HL-60 (cell line): ENCODE results near the gene FNIP2.
"Not testable (repeated sequence)": the region's sequence is repeated elsewhere in the genome, so short reads cannot be mapped to it uniquely, and the experiment has no call there.

ENCODE experiments used
- DNase-seq, 2 experiments: peaks; one replicate each; pipeline ENCODE4 v3.0.0-alpha.2; 2010 to 2020; ENCODE audit warnings: low read depth in 1 of 2, low spot score in 1 of 2
- H3K27ac ChIP-seq: fragments of 250-450 bp; sonication (Bioruptor Pico); replicated peaks from 2 replicates; pipeline ENCODE4 v1.5.1; 2020; ENCODE audit warnings: mild to moderate bottlenecking, moderate library complexity
- H3K27me3 ChIP-seq: fragments of 250-450 bp; sonication (Bioruptor Pico); 2 replicates; pipeline ENCODE4 v1.5.1; 2021; ENCODE audit warnings: mild to moderate bottlenecking, moderate library complexity; ENCODE audit not compliant: insufficient read depth, poor library complexity, severe bottlenecking
- H3K4me3 ChIP-seq: replicated peaks from 2 replicates; pipeline ENCODE4 v1.5.1; 2011; ENCODE audit warnings: mild to moderate bottlenecking, control low read depth, low read length; ENCODE audit not compliant: insufficient read depth
- CTCF ChIP-seq: IDR thresholded peaks from one replicate; pipeline ENCODE4 v1.5.1; 2011; ENCODE audit warnings: low read length, control low read depth, inconsistent platforms; ENCODE audit not compliant: insufficient read depth
- GABPA ChIP-seq: IDR thresholded peaks from 2 replicates; pipeline ENCODE4 v1.6.1; 2012; ENCODE audit warnings: low read depth
- POLR2AphosphoS5 ChIP-seq: IDR thresholded peaks from 2 replicates; pipeline ENCODE4 v1.6.1; 2012; ENCODE audit warnings: low read depth
- REST ChIP-seq: IDR thresholded peaks from 2 replicates; pipeline ENCODE4 v1.6.1; 2012; ENCODE audit warnings: low read depth; ENCODE audit not compliant: insufficient replicate concordance
- SPI1 ChIP-seq: IDR thresholded peaks from 2 replicates; pipeline ENCODE4 v1.6.1; 2012; ENCODE audit warnings: low read depth, mild to moderate bottlenecking, borderline replicate concordance

Gene FNIP2

GRCh38 chr4:158758703-158759102 lies 10.1 kb upstream of the FNIP2 start:
- no peak for DNase-seq
- Histone ChIP-seq H3K4me3 (no peak overlapping the region), H3K27me3 (no peaks in the 10 kb centered on the region), H3K27ac (no peak overlapping the region)
- TF ChIP-seq CTCF = no peak
- no peak for TF ChIP-seq REST
- TF ChIP-seq GABPA = no peak
- TF ChIP-seq POLR2AphosphoS5 = no peak
- no peak for TF ChIP-seq SPI1

- DNase-seq, H3K27me3 ChIP-seq, H3K27ac ChIP-seq, H3K4me3 ChIP-seq: not testable (repeated sequence)
Observed at GRCh38 chr4:158759539-158759938, 9.3 kb upstream of the FNIP2 start.

GRCh38 chr4:158760866-158761265 lies 8.0 kb upstream of the FNIP2 start:
- Histone ChIP-seq H3K4me3 (no peak overlapping the region), H3K27me3 (no peaks in the 10 kb centered on the region), H3K27ac (no peak overlapping the region)
- no peak for DNase-seq
- TF ChIP-seq SPI1 = no peak
- TF ChIP-seq GABPA = no peak
- TF ChIP-seq POLR2AphosphoS5 = no peak
- TF ChIP-seq REST = no peak
- TF ChIP-seq CTCF = no peak

- Histone ChIP-seq H3K27ac (no peak overlapping the region), H3K27me3 (no peaks in the 10 kb centered on the region), H3K4me3 (no peak overlapping the region)
- DNase-seq = no peak
- TF ChIP-seq REST (no peak), GABPA (no peak), SPI1 (no peak), CTCF (no peak), POLR2AphosphoS5 (no peak)
Observed at GRCh38 chr4:158762553-158762952, 6.3 kb upstream of the FNIP2 start.
